Measurements from ENCODE around the gene STK17A. TPM values are rescaled to one million over a fixed set of nuclear protein-coding genes. Genes with fewer than 3 reads are reported as not detected.
"Not testable (repeated sequence)": the region's sequence is repeated elsewhere in the genome, so short reads cannot be mapped to it uniquely, and the experiment has no call there.

STK17A gene
- total and polyA plus RNA-seq, 2 donors, result 5.4 to 17.4 TPM

GRCh38 chr7:43621729-43622448 is 39.0 kb downstream of the STK17A start:
- Histone ChIP-seq H3K27ac (ENCODE audit: low read depth) (no peak overlapping the region), H3K4me1 (ENCODE audit: insufficient read depth) (no peaks in the 10 kb centered on the region), H3K36me3 (ENCODE audit: insufficient read depth) (peaks cover 2% of the 10 kb centered on the region), H3K4me3 (ENCODE audit: low read depth, low read length) (no peak overlapping the region)
- WGBS, result 79% methylated on average over 5 of the region's 5 CpGs
- no peak for DNase-seq (ENCODE audit: extremely low spot score)

DNA sequence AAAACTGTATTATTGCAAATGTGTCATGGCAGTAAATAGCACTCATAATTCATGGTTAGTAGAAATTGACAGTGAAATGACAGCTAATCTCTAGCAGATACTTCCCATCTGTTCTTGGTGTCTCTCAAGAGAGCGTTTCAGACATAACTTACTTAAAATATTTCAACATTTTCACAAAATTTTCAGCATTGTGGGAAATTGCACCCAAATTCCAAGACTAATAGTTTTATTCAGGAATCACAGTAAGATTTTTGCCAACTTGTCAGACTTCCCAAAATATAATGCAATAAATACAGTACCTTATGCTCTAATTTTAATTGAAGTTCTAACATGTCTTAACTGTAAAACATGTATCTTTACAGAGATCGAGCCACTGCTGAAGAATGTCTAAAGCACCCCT is 41.2 kb downstream of the STK17A start:
- no peak for DNase-seq (ENCODE audit: extremely low spot score)
- H3K36me3 ChIP-seq (ENCODE audit: insufficient read depth), result peaks cover 4% of the 10 kb centered on the region
- no peak overlapping the region for H3K4me3 ChIP-seq (ENCODE audit: low read depth, low read length)
- no peak overlapping the region for H3K27ac ChIP-seq (ENCODE audit: low read depth)
- 92% methylated on average over 2 of the region's 2 CpGs for WGBS
- no peaks in the 10 kb centered on the region for H3K4me1 ChIP-seq (ENCODE audit: insufficient read depth)

- H3K4me1 ChIP-seq (ENCODE audit: insufficient read depth), result no peaks in the 10 kb centered on the region
- no peak for DNase-seq (ENCODE audit: extremely low spot score)
- no peak overlapping the region for H3K4me3 ChIP-seq (ENCODE audit: low read depth, low read length)
- peaks cover 4% of the 10 kb centered on the region for H3K36me3 ChIP-seq (ENCODE audit: insufficient read depth)
- H3K27ac ChIP-seq (ENCODE audit: low read depth), result no peak overlapping the region
These were observed 42.5 kb downstream of the STK17A start for GRCh38 chr7:43625453-43625852.

GRCh38 chr7:43625980-43626379 is 43.1 kb downstream of the STK17A start:
- Histone ChIP-seq H3K4me3 (ENCODE audit: low read depth, low read length) (no peak overlapping the region), H3K4me1 (ENCODE audit: insufficient read depth) (no peaks in the 10 kb centered on the region), H3K27ac (ENCODE audit: low read depth) (no peak overlapping the region), H3K36me3 (ENCODE audit: insufficient read depth) (peaks cover 4% of the 10 kb centered on the region)
- no peak for DNase-seq (ENCODE audit: extremely low spot score)
- WGBS, result 85% methylated on average over 4 of the region's 4 CpGs

GRCh38 chr7:43626695-43627094 is 43.8 kb downstream of the STK17A start:
- Histone ChIP-seq H3K4me1 (ENCODE audit: insufficient read depth) (no peaks in the 10 kb centered on the region), H3K4me3 (ENCODE audit: low read depth, low read length) (no peak overlapping the region), H3K36me3 (ENCODE audit: insufficient read depth) (peaks cover 4% of the 10 kb centered on the region), H3K27ac (ENCODE audit: low read depth) (no peak overlapping the region)
- no peak for DNase-seq (ENCODE audit: extremely low spot score)
- 87% methylated on average over 2 of the region's 2 CpGs for WGBS

GRCh38 chr7:43627798-43628197 is 44.9 kb downstream of the STK17A start:
- not testable (repeated sequence) for H3K36me3 ChIP-seq (ENCODE audit: insufficient read depth); H3K4me3 ChIP-seq (ENCODE audit: low read depth, low read length); DNase-seq (ENCODE audit: extremely low spot score); H3K4me1 ChIP-seq (ENCODE audit: insufficient read depth); H3K27ac ChIP-seq (ENCODE audit: low read depth)
- WGBS, result 93% methylated on average over 3 of the region's 3 CpGs

DNA sequence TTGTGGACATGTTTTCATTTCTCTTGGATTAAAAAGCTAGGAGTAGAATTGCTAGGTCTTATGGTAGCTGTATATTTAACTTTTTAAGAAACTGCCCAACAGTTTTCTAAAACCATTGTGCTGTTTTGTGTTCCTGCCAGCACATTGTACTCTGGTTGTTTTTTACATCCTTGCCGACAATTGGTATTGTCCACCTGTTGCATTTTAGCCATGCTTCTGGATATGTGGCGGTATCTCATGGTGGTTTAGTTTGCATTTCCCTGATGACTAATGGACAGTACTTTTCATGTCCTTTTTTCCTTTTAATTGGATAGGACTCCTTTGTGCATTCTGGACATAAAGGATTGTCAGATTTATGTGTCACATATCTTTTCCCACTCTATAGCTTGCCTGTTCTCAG is 45.5 kb downstream of the STK17A start:
- Histone ChIP-seq H3K4me3 (ENCODE audit: low read depth, low read length) (no peak overlapping the region), H3K27ac (ENCODE audit: low read depth) (no peak overlapping the region), H3K4me1 (ENCODE audit: insufficient read depth) (no peaks in the 10 kb centered on the region), H3K36me3 (ENCODE audit: insufficient read depth) (peaks cover 4% of the 10 kb centered on the region)
- DNase-seq (ENCODE audit: extremely low spot score), result no peak
- 91% methylated on average over 2 of the region's 2 CpGs for whole genome bisulfite sequencing

DNA sequence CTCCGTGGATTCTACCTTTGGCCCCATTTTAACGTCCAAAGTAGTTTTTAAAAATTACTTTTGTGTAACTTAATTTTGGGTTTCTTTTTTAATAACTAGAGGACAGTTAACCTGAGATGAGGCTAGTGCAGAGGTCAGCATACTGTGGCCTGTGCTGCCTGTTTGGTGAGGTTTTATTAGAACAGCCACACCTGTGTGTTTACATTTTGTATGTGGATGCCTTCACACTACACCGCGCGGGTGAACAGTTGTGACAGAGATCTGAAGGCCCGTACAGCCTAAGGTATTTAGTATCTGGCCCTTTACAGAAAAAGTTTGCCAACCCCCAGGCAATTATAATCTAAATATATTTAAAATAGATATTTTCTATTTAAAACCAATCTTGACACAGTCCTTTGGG is 46.9 kb downstream of the STK17A start:
- H3K4me1 ChIP-seq (ENCODE audit: insufficient read depth), result no peaks in the 10 kb centered on the region
- no peak for DNase-seq (ENCODE audit: extremely low spot score)
- H3K27ac ChIP-seq (ENCODE audit: low read depth), result no peak overlapping the region
- no peak overlapping the region for H3K4me3 ChIP-seq (ENCODE audit: low read depth, low read length)
- H3K36me3 ChIP-seq (ENCODE audit: insufficient read depth), result peaks cover 2% of the 10 kb centered on the region
- 77% methylated on average over 6 of the region's 6 CpGs for WGBS

DNA sequence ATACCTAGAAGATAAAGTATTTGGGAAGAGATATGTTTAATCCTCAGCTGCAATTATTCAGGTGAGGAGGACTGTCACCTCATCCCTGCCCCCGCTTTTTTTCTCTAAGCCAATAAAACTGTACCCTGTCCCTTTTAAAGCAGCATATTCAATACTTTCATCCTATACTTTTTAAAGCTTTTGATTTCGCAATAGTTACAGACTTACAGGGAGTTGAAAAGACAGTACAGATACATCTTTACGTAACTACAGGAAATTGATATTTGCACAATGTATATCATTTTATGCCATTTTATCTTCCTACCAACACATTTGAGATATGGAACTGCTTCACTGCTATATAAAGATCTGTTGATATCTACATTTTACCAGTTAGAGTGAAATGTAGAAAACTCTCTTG is 47.6 kb downstream of the STK17A start:
- Histone ChIP-seq H3K4me3 (ENCODE audit: low read depth, low read length) (no peak overlapping the region), H3K36me3 (ENCODE audit: insufficient read depth) (peaks cover 2% of the 10 kb centered on the region), H3K27ac (ENCODE audit: low read depth) (no peak overlapping the region), H3K4me1 (ENCODE audit: insufficient read depth) (no peaks in the 10 kb centered on the region)
- no peak for DNase-seq (ENCODE audit: extremely low spot score)
- 65% methylated on average over 3 of the region's 3 CpGs for WGBS

DNA sequence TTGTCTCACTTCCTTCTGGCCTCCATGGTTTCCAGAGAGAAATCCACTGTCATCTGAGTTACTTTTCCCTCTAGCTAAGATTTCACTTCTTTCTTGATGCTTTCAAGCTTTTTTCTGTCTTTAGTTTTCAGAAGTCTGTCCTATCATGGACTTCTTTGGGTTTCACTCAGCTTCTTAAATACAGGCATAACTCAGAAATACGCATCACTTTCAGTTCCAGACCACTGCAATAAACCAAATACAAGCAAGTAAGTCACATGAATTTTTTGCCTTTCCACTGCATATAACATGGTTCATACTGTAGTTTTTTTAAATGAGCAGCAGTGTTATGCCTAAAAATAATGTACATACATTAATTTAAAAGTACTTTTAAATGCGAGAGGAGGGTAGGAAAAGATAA is 48.7 kb downstream of the STK17A start:
- no peak overlapping the region for H3K4me3 ChIP-seq (ENCODE audit: low read depth, low read length)
- no peaks in the 10 kb centered on the region for H3K4me1 ChIP-seq (ENCODE audit: insufficient read depth)
- 95% methylated on average over 2 of the region's 2 CpGs for WGBS
- no peak overlapping the region for H3K27ac ChIP-seq (ENCODE audit: low read depth)
- no peak for DNase-seq (ENCODE audit: extremely low spot score)
- peaks cover 2% of the 10 kb centered on the region for H3K36me3 ChIP-seq (ENCODE audit: insufficient read depth)

- no peaks in the 10 kb centered on the region for H3K4me1 ChIP-seq (ENCODE audit: insufficient read depth)
- 90% methylated on average over 4 of the region's 4 CpGs for WGBS
These were observed 49.8 kb downstream of the STK17A start for GRCh38 chr7:43632746-43633145.

DNA sequence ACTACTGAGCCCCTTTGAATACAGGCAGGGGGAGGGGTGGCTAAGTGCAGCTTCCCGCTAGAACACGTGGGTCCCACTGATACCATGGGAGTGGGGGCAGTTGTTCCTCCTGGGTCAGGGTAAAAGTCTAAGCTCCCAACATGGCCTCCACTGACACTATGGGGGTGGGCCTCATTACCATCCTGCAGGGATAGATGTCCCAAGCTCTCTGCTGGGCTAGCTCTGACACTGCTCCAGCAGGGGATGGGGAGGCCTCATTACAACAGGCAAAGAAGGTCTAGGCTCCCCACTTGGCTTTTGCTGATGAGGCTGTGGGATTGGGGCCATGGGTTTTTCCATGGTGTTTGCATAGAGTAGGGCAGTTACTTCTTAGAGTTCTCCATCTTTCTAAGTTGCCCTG is 51.5 kb downstream of the STK17A start:
- DNase-seq (ENCODE audit: extremely low spot score), result no peak
- H3K36me3 ChIP-seq (ENCODE audit: insufficient read depth), result no peaks in the 10 kb centered on the region
- 99% methylated on average over 2 of the region's 2 CpGs for WGBS

More at GRCh38 chr7:43632746-43633145, 49.8 kb downstream of the STK17A start:
- no peak overlapping the region for H3K27ac ChIP-seq (ENCODE audit: low read depth)
- no peak overlapping the region for H3K4me3 ChIP-seq (ENCODE audit: low read depth, low read length)
- H3K36me3 ChIP-seq (ENCODE audit: insufficient read depth), result peaks cover 2% of the 10 kb centered on the region
- no peak for DNase-seq (ENCODE audit: extremely low spot score)

DNA sequence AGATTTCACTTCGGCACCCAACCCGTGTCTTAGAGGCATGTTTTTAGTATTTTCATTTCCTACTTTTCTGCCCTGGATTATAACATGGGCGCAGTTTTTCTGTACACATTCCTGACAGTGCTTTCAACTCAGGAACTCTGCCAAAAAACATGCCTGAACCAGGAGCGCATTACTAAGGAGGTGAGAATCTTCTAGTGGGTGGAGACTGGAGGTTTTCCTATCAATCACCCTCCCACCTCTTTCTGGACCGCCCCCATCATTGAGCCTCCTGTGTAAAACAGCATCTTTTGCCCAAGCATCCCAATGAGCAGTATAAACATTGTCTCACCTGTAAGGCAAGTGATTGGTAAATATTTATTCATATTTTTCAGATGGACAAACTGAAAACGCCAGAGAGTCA is 53.2 kb downstream of the STK17A start:
- Histone ChIP-seq H3K27ac (ENCODE audit: low read depth) (no peak overlapping the region), H3K4me3 (ENCODE audit: low read depth, low read length) (no peak overlapping the region), H3K36me3 (ENCODE audit: insufficient read depth) (no peaks in the 10 kb centered on the region), H3K4me1 (ENCODE audit: insufficient read depth) (no peaks in the 10 kb centered on the region)
- DNase-seq (ENCODE audit: extremely low spot score), result peak; percentile 66
- WGBS, result 62% methylated on average over 6 of the region's 6 CpGs

More for the DNA sequence above, 51.5 kb downstream of the STK17A start:
- Histone ChIP-seq H3K4me3 (ENCODE audit: low read depth, low read length) (no peak overlapping the region), H3K27ac (ENCODE audit: low read depth) (no peak overlapping the region), H3K4me1 (ENCODE audit: insufficient read depth) (no peaks in the 10 kb centered on the region)

DNA sequence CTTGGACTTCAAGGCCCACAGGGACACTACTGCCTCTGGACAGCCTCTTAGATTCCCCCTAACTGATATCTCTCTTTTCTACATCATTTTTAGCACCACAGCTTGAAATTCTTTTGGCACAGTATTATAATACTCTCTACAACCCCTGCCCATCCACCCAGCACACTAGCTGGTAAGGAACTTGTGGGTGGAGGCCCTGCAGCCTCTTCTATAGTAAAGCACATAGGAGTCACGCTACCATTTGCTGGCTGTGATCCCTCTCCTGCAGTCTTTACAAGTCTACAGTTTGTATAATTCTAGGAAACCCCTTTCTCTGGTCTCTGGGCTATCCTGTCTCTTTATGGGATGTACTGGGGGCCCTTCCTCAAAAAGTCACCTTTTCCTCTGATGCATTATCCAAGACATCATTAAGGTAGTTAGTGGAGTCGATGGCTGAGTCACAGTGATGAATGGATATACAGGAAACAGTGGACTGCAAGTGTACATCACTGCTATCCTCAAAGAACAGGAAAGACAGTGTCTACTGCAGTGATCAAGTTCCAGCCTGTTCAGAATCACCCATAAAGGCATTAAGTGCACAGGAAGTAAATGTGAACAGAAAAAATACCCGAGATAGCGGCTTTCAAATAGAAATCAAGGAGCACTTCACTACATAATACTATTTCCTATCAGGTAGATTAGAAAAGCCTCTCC is 54.4 kb downstream of the STK17A start:
- no peak overlapping the region for H3K27ac ChIP-seq (ENCODE audit: low read depth)
- H3K36me3 ChIP-seq (ENCODE audit: insufficient read depth), result peaks cover 3% of the 10 kb centered on the region
- H3K4me1 ChIP-seq (ENCODE audit: insufficient read depth), result no peaks in the 10 kb centered on the region
- H3K4me3 ChIP-seq (ENCODE audit: low read depth, low read length), result no peak overlapping the region
- WGBS, result 64% methylated on average over 4 of the region's 4 CpGs
- DNase-seq (ENCODE audit: extremely low spot score), result no peak
